ENCODE measurements around the gene TGM2. TPM values are rescaled to one million over a fixed set of nuclear protein-coding genes. Genes with fewer than 3 reads are reported as not detected.

TGM2 gene
- total and polyA plus RNA-seq, 9 of the 15 experiments (the other 6 are each of a cell fraction or from before 2014, with no cell fraction given) = 5.5 to 78.5 (median 37.6) TPM

DNA sequence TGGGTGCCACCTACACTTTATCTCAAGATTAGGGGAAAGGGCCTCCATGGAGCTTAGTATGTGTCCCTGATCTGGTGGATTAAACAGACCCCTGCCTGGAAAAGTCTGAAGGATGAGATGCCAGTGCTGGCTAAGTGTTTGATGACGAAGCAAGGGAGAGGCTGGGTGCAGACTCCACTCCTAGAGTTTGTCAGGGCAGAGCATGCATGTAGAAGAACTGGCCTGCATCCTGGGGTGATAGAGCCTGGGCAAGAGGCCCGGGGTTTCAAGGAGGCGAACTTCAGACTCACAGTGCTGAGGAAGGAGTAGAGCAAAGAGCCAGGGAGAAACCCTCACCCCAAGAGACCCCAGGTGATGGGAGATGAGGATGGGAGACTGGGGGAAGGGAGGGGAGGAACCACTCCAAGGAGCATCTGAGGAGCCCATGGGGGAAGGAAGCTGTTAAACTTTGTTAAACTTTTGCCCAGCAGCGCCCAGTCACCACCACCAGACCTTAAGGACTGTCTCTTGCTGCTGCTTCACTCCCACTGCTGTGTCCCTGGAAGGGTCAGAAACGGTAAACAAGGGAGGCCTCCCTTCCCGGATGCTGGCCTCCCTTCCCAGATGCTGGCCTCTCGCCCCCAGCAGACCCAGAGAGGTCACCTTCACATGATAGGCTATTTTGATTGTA is 69.9 kb downstream of the TGM2 start (continued):
- no peak for TF ChIP-seq CBX8 (IDR thresholded peaks at IDR 0.05; ENCODE audit: borderline replicate concordance, extremely low read depth, low read depth, low read length, poor library complexity, severe bottlenecking)
- no peak for TF ChIP-seq ASH1L (IDR thresholded peaks at IDR 0.05; ENCODE audit: borderline replicate concordance, low read depth, partially characterized antibody)
- no peak for TF ChIP-seq ZNF707 (CRISPR knock-in tag; conservative IDR thresholded peaks at IDR 0.05)
- TF ChIP-seq ZNF224 (CRISPR knock-in tag; IDR thresholded peaks at IDR 0.05) = no peak
- peak; percentile 45 for TF ChIP-seq SMAD4 (CRISPR knock-in tag; conservative IDR thresholded peaks at IDR 0.05)
- no peak for TF ChIP-seq FOXK1 (CRISPR knock-in tag; IDR thresholded peaks at IDR 0.05; ENCODE audit: borderline replicate concordance)
- TF ChIP-seq, protein P1, sequence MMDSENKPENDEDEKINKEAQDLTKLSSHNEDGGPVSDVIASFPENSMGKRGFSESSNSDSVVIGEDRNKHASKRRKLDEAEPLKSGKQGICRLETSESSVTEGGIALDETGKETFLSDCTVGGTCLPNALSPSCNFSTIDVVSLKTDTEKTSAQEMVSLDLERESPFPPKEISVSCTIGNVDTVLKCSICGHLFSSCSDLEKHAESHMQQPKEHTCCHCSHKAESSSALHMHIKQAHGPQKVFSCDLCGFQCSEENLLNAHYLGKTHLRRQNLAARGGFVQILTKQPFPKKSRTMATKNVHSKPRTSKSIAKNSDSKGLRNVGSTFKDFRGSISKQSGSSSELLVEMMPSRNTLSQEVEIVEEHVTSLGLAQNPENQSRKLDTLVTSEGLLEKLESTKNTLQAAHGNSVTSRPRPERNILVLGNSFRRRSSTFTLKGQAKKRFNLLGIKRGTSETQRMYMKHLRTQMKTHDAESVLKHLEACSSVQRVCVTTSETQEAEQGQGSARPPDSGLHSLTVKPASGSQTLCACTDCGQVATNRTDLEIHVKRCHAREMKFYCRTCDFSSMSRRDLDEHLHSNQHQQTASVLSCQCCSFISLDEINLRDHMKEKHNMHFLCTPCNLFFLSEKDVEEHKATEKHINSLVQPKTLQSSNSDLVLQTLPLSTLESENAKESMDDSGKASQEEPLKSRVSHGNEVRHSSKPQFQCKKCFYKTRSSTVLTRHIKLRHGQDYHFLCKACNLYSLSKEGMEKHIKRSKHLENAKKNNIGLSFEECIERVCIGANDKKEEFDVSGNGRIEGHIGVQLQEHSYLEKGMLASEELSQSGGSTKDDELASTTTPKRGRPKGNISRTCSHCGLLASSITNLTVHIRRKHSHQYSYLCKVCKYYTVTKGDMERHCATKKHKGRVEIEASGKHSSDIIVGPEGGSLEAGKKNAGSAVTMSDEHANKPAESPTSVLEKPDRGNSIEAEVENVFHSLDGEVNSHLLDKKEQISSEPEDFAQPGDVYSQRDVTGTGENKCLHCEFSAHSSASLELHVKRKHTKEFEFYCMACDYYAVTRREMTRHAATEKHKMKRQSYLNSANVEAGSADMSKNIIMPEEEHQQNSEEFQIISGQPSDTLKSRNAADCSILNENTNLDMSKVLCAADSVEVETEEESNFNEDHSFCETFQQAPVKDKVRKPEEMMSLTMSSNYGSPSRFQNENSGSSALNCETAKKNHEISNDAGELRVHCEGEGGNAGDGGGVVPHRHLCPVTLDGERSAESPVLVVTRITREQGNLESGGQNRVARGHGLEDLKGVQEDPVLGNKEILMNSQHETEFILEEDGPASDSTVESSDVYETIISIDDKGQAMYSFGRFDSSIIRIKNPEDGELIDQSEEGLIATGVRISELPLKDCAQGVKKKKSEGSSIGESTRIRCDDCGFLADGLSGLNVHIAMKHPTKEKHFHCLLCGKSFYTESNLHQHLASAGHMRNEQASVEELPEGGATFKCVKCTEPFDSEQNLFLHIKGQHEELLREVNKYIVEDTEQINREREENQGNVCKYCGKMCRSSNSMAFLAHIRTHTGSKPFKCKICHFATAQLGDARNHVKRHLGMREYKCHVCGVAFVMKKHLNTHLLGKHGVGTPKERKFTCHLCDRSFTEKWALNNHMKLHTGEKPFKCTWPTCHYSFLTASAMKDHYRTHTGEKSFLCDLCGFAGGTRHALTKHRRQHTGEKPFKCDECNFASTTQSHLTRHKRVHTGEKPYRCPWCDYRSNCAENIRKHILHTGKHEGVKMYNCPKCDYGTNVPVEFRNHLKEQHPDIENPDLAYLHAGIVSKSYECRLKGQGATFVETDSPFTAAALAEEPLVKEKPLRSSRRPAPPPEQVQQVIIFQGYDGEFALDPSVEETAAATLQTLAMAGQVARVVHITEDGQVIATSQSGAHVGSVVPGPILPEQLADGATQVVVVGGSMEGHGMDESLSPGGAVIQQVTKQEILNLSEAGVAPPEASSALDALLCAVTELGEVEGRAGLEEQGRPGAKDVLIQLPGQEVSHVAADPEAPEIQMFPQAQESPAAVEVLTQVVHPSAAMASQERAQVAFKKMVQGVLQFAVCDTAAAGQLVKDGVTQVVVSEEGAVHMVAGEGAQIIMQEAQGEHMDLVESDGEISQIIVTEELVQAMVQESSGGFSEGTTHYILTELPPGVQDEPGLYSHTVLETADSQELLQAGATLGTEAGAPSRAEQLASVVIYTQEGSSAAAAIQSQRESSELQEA (IDR thresholded peaks at IDR 0.05; ENCODE audit: low read depth) = no peak
- no peak for TF ChIP-seq SRSF9 (IDR thresholded peaks at IDR 0.05; ENCODE audit: borderline replicate concordance, low read depth, low read length)
- TF ChIP-seq ZNF175 (CRISPR knock-in tag; IDR thresholded peaks at IDR 0.05; ENCODE audit: low read depth) = peak; percentile 65
- no peak for TF ChIP-seq SMAD1 (IDR thresholded peaks at IDR 0.05; ENCODE audit: low read depth, low read length, partially characterized antibody)
- TF ChIP-seq ZNF347 (CRISPR knock-in tag; IDR thresholded peaks at IDR 0.05; ENCODE audit: low read depth) = no peak
- no peak for TF ChIP-seq STAG1 (CRISPR knock-in tag; IDR thresholded peaks at IDR 0.05; ENCODE audit: borderline replicate concordance)
- no peak for TF ChIP-seq MTA1 (IDR thresholded peaks at IDR 0.05; ENCODE audit: borderline replicate concordance)
- TF ChIP-seq SPI1 (IDR thresholded peaks at IDR 0.05; ENCODE audit: borderline replicate concordance, low read depth, low read length) = no peak
- TF ChIP-seq NR3C1 (CRISPR knock-in tag; IDR thresholded peaks at IDR 0.05) = no peak
- no peak for TF ChIP-seq ZNF586 (CRISPR knock-in tag; conservative IDR thresholded peaks at IDR 0.05)
- TF ChIP-seq STAT5A (IDR thresholded peaks at IDR 0.05; ENCODE audit: borderline replicate concordance, low read length) = no peak
- no peak for TF ChIP-seq ZNF253 (CRISPR knock-in tag; conservative IDR thresholded peaks at IDR 0.05)
- no peak for TF ChIP-seq ZC3H4 (CRISPR knock-in tag; IDR thresholded peaks at IDR 0.05; ENCODE audit: borderline replicate concordance)
- no peak for TF ChIP-seq SMARCA4 (IDR thresholded peaks at IDR 0.05)
- TF ChIP-seq ZNF146 (CRISPR knock-in tag; IDR thresholded peaks at IDR 0.05; ENCODE audit: unreplicated experiment) = no peak
- TF ChIP-seq YBX1 (IDR thresholded peaks at IDR 0.05) = no peak
- 0 out of 2 replicates have a peak, but pooled peaks have one; percentile 56 for TF ChIP-seq ZNF197 (CRISPR knock-in tag; IDR thresholded peaks at IDR 0.05; ENCODE audit: low read depth)
